OCI-LY1 (cell line): ENCODE measurements around the gene RETSAT.

Experiments used
- EZH2 ChIP-seq: fragments of 200-600 bp; sonication (generic), shearing (Covaris generic); IDR thresholded peaks from 2 replicates; pipeline ENCODE4 v1.8.0; 2017; ENCODE audit warnings: borderline replicate concordance, mixed run types, mild to moderate bottlenecking, antibody characterized with exemption, low read length, moderate library complexity, mixed read lengths
- TF ChIP-seq, protein P1 (sequence below): fragments of 200-600 bp; sonication (generic), shearing (Covaris generic); IDR thresholded peaks from 2 replicates; pipeline ENCODE4 v1.5.1; 2017; ENCODE audit warnings: mild to moderate bottlenecking, antibody characterized with exemption, low read length, moderate library complexity, mixed read lengths

GRCh38 chr2:85310330-85310729, 44.0 kb downstream of the RETSAT start:
- TF ChIP-seq, protein P1, sequence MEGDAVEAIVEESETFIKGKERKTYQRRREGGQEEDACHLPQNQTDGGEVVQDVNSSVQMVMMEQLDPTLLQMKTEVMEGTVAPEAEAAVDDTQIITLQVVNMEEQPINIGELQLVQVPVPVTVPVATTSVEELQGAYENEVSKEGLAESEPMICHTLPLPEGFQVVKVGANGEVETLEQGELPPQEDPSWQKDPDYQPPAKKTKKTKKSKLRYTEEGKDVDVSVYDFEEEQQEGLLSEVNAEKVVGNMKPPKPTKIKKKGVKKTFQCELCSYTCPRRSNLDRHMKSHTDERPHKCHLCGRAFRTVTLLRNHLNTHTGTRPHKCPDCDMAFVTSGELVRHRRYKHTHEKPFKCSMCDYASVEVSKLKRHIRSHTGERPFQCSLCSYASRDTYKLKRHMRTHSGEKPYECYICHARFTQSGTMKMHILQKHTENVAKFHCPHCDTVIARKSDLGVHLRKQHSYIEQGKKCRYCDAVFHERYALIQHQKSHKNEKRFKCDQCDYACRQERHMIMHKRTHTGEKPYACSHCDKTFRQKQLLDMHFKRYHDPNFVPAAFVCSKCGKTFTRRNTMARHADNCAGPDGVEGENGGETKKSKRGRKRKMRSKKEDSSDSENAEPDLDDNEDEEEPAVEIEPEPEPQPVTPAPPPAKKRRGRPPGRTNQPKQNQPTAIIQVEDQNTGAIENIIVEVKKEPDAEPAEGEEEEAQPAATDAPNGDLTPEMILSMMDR = no peak
- no peak for TF ChIP-seq EZH2
